Stimulated activated CD8-positive, alpha-beta memory T cell treated with anti-CD3 and anti-CD28 coated beads, Interleukin-12 subunit alpha, Interleukin-12 subunit beta, amount 100 ng/mL, for 1 hour (primary cell): ENCODE measurements around the gene LPAR4.
"Not testable (repeated sequence)": the region's sequence is repeated elsewhere in the genome, so short reads cannot be mapped to it uniquely, and the experiment has no call there.

Experiments used
- DNase-seq: peaks from one replicate; pipeline ENCODE4 v3.0.0-alpha.2; 2020; ENCODE audit warnings: low read depth

LPAR4 gene, protein sequence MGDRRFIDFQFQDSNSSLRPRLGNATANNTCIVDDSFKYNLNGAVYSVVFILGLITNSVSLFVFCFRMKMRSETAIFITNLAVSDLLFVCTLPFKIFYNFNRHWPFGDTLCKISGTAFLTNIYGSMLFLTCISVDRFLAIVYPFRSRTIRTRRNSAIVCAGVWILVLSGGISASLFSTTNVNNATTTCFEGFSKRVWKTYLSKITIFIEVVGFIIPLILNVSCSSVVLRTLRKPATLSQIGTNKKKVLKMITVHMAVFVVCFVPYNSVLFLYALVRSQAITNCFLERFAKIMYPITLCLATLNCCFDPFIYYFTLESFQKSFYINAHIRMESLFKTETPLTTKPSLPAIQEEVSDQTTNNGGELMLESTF

DNA sequence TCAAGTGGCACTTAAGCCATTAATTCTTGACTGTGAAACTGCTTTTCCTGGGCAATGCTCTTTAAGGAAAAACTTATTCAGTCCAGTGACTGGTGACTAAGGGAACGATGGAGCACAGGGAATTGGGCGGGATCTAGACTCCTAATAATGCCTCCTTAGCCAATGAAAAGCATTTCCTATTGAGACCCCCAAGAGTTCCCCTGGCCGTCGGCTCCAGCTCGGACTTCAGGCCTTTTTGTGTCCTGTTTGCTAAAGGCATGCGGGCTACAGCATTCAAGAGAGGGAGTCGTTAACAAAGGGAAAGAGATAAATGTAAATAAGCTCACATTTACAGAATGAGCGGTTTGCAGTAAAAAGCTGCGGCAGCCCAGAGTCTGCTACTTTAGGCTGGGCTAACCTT, at the start of gene LPAR4:
Gene LPAR4, plus strand, starts transcription at position 232 of the 400 bp plus-strand sequence. CDS start 7,150 bp downstream, outside the sequence.
- no peak for DNase-seq

DNA sequence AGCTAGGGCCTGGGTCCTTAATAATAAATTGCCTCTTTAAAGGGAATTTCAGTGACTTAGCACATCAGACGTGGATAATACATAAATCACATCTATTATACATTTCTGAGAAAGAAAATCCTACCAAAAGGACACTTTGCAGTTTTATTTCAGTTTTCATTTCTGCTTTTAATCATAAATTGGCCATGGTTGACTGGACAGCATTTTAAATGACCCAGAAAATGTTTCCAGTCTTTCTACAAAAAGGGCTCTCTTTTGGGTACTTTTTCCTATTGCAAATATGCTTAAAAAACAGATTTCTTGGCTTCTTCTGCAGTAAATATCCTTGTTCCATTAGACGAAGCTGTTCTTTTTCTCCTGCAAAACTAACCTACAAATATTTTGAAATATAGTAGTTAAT, 41.4 kb upstream of the LPAR4 start:
- DNase-seq = no peak

DNA sequence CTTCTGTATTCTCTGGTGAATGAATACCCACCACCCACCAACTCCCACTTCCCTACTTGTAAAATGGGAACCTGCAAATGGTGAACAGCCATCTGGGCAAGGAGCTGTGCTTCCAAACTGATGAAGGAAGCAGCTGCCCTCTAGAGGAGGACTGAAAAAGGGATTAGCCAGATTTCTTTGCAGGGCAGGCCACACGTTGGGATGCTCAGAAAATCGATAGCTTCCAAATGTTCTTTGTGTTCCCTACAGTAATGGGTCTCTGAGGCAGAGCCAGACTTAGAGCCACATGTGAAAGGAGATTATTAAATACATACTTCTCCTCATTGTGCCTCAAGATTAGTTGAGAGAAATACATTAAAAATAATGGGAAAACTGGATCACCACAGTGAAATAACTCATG, 39.3 kb upstream of the LPAR4 start:
- no peak for DNase-seq

DNA sequence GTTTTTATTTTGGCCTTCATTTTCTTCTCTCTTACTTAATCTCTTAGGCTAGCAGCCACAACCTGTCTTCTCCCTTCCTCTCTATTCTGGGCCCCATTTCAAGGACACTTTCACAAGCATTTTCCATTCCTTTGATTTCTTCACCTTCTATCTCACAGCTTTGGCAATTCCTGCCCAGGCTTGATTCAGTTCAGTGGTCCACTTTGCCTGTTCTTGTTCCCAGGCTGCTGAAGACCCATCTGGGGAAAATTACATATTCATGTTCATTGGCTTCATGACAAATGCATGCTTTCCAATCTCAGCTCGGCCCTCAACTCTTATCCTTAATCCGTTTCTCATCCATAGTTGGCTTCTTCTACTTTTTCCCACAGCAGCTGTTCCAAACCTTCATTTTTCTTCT, 38.7 kb upstream of the LPAR4 start:
- DNase-seq = no peak

DNA sequence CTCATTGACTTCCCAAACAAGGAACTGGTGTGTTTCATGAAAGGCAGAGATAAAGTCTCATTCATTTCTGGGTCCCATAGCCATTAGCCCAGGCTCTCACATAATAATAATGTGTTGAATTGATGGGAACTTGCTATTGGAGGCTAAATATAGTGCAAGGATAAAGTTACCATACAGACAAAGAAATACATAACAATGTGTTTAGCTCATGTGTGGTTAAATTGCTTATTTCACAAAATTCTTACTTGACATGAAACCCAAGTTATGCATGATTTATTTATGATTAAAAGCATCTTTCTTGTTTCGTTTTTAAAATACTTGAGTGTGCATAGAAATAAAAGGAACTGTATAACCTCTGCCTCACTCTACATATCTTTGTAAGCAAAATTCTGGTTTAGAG, 37.3 kb upstream of the LPAR4 start:
- DNase-seq = no peak

DNA sequence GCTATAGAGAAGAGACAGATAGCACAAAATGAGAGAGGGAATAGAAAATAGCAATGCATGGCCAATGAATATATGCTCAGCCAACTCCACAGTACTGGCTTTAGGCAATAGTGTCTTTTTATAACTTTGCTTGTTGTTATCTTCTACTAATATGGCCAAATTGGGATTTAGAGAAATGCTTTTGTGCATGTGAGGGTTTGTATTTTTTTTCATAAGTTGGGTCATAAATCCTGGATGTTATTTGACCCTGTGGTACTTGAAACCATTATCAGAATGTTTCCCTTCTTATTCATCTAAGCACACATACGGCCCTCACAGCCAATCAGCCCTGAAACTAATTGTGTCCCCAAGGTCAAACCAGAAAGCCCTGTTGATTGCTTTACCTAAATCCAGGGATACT, 35.2 kb upstream of the LPAR4 start:
- no peak for DNase-seq

DNA sequence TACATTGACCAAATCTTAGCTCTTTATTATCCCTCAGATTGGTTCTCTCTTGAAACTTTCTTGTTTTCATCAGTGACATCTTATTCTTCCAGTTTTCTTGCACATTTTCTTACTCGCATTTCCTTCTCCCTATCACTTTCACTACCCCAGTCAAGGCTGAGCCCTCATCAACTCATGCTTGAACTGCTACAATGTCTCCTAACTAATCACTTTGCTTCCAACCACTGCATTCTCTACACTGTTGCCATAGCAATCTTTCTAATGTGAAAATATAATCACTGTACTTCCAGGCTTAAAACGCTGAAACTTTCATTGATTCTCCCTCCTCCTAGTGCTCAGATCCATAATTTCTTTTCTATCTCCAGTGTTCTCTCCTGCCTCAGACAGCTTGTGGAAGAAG, 22.2 kb upstream of the LPAR4 start:
- no peak for DNase-seq

DNA sequence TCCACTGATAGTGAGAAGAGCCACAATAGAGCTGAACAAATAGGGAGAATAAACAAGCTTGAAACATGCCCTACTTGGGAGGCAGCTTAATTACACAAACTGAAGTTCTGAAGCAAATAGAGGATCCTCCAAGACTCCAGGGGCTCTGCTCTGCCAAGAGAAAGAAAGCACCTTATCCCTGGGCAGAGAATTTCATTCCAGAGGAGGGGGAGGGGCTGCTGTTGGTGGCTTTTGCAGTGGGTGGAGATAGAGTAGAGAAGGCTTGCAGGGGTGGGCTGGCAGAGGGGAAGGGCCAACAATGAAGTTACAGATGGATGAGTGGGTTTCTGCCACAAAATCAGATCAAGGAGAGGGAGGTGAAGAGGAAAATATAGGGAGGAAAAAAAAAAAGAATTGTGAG, 1.0 kb upstream of the LPAR4 start:
- DNase-seq = no peak

DNA sequence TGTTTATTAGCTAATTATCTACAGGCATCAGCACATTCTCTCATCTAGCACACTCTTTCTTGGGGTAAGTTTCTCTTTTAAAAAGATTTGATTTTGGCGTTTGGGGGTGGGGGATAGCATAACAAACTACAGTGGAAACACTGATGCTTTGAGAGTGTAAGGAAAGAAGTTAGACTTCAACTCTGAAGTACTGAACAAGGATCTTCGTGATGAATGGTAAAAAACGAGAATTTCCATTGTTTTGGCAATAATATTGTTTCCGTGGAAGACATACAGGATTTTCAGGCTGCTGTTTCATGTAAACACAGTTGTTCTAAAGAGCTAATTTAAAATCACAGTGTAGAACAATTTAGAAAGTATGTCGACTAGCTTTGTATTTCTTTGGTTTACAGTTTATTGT, 451 bp downstream of the LPAR4 start:
- no peak for DNase-seq

DNA sequence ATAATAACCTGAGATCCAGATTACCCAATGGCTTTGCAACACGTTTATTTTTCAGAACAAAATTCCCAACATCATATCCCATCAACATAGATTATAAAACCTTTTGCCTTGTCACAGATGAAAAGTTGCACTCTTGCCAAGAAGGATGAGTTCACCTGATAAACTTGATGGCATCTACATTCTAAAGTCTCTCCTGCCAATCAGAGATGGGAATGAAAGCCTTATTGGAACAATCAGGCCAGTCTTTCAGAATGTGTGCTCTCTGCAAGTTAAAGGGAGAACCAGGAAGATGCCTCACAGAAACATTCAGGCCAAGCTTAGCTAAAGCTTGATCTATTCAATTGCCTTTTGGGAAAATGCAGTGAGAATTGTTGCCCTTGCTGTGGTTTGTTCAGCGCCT, 1.3 kb downstream of the LPAR4 start:
- no peak for DNase-seq

DNA sequence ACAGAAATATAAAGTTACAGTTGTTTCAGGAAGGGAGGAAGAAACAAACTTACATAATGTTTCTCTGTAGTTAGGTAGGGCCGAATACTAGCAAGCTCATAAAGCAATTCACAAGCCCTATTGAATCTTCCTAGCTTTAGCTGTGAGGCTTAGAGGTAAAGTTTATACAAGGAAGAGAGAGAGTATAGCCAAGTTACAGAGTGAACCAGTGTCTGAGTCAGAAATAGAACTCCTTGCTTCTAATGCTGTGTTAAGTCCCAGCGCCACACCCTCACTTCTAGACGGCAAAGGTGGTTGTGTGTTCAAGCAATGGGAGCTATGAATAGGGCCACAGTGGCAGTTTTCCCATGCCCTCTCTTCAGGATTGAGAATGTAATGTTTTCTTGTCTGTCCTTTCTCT, 6.1 kb downstream of the LPAR4 start:
- no peak for DNase-seq

DNA sequence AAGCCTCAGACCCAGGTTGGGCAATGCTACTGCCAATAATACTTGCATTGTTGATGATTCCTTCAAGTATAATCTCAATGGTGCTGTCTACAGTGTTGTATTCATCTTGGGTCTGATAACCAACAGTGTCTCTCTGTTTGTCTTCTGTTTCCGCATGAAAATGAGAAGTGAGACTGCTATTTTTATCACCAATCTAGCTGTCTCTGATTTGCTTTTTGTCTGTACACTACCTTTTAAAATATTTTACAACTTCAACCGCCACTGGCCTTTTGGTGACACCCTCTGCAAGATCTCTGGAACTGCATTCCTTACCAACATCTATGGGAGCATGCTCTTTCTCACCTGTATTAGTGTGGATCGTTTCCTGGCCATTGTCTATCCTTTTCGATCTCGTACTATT, 7.4 kb downstream of the LPAR4 start:
- DNase-seq = no peak

DNA sequence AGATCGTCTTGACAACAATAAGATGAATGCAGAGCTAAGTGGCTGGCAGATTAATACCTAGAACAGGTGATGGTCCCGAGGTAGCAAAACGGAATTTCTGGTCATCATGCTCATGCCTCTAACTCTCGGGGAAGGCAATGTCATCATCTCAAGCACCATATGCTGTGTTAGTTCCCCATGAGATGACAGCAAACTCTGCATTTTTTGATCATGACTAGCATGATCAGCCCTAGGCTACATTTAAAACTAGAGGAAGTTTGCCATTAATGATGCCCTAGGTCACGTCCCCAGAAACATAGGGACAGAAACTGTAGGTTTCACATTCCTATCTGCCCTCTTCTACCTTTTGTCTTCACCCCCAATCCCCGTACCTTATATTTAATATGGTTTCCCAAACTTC, 11.6 kb downstream of the LPAR4 start:
- DNase-seq = no peak

DNA sequence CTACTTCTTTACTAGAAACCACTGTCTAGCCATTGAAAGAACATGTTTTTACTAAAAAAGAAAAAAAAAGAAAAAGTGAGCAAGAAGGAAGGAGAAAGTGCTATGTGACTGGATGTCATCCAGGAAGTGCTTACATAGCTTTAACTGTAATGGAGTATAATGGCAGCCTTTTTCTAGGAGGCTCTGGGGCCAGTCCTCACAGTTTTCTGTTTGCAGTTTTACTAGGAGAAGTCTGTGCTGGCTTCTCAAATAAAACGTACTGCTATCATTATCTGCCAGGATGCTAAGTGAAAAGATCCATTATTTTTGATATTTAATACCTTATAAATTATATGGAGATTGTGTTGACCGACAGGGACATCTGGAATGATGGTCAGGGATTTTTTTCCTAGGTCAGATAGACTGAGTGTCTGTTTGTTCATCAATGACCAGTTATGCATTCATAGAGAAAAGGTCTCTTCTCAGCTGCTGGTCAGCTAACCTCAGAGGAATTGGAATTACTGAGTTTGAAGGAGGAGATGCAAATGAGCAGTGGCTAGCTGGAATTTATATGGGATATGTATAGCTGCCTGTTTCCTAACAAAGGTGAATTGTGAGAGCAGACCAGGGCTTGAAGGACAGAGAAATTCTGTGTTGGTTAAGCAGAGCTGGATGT, 21.7 kb downstream of the LPAR4 start:
- no peak for DNase-seq

DNA sequence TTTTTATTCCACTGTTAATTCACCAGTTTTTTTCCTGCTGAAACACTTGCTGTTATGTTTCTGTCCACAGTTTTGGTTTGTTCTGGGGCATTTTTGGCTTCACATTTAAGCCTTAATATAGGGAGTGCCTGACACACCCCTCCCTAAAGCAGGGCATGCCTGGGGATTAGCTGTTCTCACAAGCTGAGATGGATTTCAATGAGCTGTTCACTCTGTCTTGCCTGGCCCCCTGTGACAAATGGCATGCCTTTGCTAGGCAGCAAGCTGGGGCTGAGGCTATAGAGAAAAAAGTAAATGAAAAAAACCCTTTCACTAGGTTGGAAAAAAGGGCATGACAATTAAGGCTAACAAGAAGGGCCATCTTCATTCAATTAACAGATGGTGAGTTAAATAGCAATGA, 22.4 kb downstream of the LPAR4 start:
- DNase-seq = no peak

DNA sequence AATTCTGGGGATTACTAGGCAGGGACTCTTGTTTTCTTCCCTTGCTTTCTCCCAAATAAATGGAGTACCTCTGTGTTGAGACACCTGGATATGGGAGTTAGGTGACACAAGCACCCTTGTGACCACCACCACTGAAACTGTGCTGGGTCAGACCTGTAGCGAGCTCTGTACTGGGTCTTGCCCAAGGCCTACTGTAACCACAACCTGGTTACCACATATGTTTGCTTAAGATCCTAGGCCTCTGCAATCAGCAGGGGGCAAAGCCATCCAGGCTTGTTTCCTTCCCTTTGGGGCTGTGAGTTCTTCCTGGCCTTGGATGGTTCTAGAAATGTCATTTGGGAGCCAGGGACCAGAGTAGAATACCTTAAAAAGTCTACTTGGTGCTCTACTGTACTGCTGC, 49.4 kb downstream of the LPAR4 start:
- no peak for DNase-seq

DNA sequence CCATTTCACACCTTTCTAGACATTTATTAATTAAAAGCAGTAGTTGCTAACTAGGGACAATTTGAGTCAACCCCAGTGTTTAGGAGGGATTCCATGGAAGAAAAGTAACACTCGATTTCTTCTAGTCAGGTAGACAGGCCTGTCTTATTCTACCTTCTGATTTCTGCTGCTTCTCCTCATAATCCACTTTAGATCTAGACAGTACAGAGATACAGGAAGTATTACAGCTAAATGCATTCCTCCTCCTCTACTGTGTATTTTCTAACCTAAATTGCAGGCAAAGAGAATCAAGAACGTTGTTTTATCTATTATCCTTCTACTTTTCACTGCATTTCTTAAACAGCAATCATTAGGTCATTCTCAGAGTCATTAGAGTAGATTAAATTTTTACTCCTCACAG, 52.6 kb downstream of the LPAR4 start:
- no peak for DNase-seq

DNA sequence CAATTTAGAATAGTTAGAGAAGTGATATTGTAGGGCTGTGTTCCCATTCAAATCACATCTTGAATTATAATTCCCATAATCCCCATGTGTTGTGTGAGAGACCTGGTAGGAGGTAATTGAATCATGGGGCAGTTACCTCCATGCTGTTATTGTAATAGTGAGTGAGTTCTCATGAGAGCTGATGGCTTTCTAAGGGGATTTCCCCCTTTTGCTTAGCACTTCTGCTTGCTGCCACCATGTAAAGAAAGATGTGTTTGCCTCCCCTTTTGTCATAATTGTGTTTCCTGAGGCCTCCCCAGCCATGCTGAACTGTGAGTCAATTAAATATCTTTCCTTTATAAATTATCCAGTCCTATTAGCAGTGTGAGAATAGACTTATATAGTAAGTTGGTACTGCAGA, 53.2 kb downstream of the LPAR4 start:
- no peak for DNase-seq

DNA sequence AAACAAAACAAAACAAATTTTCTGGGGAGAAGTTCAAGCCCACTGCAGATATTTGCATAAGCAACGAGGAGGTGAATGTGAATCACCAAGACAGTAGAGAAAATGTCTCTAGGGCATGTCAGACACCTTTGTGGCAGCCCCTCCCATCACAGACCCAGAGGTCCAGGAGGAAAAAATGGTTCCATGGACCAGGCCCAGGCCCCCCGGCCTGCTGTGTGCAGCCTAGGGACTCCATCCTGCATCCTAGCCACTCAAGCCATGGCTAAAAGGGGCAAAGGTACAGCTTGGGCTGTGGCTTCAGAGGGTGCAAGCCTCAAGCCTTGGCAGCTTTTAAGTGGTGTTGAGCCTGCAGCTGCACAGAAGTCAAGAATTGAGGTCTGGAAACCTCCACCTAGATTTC, 54.0 kb downstream of the LPAR4 start:
- DNase-seq = no peak

DNA sequence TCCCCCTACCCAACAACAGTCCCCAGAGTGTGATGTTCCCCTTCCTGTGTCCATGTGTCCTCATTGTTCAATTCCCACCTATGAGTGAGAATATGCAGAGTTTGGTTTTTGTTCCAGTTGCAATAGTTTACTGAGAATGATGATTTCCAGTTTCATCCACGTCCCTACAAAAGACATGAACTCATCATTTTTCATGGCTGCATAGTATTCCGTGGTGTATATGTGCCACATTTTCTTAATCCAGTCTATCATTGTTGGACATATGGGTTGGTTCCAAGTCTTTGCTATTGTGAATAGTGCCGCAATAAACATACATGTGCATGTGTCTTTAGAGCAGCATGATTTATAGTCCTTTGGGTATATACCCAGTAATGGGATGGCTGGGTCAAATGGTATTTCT, 55.0 kb downstream of the LPAR4 start:
- DNase-seq = not testable (repeated sequence)
